Germinal center (tissue), 1 donor: ENCODE measurements around the gene SEBOX.

Source experiments
- DNase-seq: peaks from one replicate; pipeline ENCODE4 v3.0.0; 2012; ENCODE audit warnings: mixed read lengths, low spot score

Gene SEBOX

DNA sequence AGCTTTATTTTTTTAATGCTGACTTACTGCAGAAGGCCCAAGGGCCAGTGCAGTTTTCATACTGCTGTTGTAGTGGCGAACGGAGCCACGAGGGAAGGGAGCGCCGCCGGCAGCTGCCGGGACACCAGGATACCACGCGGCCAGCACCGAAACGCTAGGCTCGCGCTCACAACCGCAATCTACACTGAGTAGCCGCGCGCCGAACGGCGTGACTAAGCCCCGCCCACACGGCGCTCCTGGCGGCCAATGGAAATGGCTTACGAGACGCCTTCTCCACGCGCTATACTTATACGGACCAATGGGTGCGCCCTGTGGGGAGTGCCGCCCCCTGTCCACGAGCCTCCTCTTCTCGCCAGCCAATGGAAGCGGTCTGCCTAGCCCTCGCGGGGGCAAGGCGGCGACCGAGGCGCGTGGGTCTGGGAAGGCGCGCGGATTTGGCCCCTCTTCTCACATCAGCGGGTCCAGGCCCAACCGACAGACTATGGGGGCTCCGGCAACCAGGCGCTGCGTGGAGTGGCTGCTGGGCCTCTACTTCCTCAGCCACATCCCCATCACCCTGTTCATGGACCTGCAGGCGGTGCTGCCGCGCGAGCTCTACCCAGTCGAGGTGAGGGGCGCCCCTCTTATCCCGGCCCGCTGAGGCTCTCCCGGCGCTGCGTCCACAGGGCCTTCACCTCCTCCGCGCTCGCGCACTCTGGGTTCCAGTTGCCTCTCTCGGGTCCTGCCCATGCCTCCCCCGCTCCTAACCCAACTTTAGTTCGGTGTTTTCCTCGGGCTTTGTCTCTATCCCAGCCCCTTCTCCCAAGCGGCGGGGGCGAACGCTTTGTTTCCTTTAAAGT, 46.0 kb downstream of the SEBOX start, which contains the start of gene TMEM97:
Gene TMEM97 (plus strand): TSS at position 442 of the 839 bp plus-strand sequence. CDS start 40 bp downstream, at position 482.
- DNase-seq: peak; percentile 97

GRCh38 chr17:28317966-28318758, 46.8 kb downstream of the SEBOX start:
- peak; percentile 30 for DNase-seq

DNA sequence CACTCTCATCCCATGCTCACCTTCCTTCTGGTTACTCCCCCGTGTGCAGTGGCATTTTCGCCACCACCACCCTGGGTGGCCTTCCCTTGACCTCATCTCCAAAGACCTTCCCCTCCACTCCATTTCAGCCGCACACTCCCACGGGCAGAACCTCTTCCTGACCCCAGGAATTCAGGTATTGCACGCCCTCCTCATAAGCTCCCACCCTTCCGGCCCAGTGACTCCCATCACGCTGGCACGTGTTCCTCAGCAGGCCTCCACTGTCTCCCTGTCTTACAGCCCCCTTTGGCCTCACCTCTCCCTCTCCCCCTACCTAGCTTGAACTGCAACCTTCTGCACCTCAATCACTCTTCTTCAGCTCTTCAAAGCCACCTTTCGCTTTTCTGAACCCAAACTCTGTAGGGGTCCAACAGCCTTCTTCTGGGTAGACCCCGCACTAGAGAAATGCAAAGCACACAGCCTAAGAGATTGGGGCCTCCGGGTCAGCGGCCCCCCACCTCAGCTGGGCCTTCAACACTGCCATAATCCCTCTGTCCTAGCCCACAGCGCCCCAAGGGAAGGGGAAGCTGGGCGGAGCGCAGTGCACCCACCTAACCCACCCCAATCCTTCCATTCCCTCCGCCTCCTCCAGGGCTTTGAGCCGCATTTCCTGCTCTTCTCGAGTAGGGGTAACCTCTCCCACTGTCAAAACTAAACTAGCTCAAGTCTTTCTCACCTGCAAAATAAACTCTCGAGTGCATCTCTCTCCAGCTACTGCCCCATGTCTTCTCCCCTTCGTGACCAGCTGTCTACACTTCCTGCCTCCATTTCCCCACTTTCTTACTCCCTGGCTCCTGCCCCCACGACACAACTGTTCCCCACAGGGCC, 47.7 kb downstream of the SEBOX start:
- DNase-seq: no peak

DNA sequence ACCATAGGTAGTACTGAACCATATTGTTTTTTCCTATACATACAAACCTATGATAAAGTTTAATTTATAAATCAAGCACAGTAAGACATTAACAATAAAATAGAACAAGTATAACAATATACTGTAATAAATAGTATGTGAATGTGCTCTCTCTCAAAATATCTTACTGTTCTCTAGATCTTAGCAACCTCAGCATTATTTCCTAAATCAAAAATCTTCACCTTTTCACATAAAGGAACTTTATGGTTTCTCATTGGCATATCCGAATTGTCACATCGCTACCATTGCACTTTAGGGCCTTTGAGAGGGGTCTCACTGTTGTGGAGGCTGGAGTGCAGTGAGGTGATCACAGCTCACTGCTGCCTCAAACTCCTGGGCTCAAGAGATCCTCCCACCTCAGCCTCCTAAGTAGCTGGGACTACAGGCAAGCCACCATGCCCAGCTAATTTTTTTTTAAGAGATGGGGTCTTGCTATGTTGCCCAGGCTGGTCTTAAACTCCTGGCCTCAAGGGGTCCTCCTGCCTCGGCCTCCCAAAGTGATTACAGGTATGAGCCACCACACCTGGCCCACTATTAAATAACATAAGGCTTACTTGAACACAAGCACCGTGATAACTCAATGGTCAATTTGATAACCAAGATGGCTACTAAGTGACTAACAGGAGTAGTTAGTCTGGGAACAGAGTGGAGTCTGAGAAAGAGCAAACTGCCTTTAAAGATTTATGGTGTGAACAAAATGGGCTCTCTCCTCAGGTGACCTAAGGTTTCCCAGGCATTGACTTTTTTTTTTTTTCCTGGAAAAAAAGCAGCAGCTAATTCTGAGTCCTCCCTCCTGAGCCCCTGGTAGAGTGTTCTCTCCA, 48.9 kb downstream of the SEBOX start:
- DNase-seq: no peak

DNA sequence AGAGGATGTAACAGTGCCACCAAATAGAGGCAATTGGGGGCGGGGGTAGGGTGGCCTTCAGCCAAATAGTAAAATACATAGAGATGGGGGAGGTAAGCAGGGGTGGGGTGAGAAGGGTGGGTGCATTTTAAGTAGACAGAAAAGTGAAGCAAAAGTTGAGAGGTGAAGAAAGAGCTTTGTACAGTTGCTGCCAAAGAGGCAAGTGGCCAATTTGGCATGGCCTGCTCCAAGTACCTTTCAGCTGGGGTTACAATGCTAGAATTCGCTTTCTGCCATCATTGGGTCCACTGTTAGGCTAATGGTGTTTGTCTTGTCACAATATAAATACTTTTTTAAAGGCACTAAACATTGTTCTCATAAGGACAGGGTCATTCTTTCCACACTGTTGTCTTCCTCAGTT, 51.2 kb downstream of the SEBOX start:
- no peak for DNase-seq
